Measurements from ENCODE around the gene RAD51B.

The RAD51B gene

GRCh38 chr14:68564826-68565759, 745.5 kb downstream of the RAD51B start:
- Histone ChIP-seq H3K79me1 (ENCODE audit: low read length) (no peaks in the 10 kb centered on the region), H4K8ac (ENCODE audit: low read depth, low read length) (no peak overlapping the region), H3K36me3 (ENCODE audit: control insufficient read depth, insufficient read depth, low read length) (no peaks in the 10 kb centered on the region), H2BK15ac (replicated peaks; ENCODE audit: low read depth) (no peak overlapping the region), H3K27me3 (ENCODE audit: insufficient read depth, low read length, poor library complexity) (no peaks in the 10 kb centered on the region), H3K4me2 (ENCODE audit: low read length) (no peak overlapping the region), H2BK5ac (ENCODE audit: low read length) (peak overlapping the region; percentile 79), H2AK5ac (ENCODE audit: low read length) (peak overlapping the region; percentile 59), H3K4me3 (ENCODE audit: low read length) (no peak overlapping the region), H3K4ac (ENCODE audit: low read depth, low read length) (no peak overlapping the region), H3K27ac (ENCODE audit: low read depth, low read length) (no peak overlapping the region), H3K56ac (ENCODE audit: low read length) (peak overlapping the region; percentile 67), H4K5ac (ENCODE audit: low read length) (no peak overlapping the region), H3K18ac (ENCODE audit: low read length) (no peak overlapping the region), H3K23ac (ENCODE audit: low read length) (peak overlapping the region; percentile 66), H2BK120ac (ENCODE audit: low read depth, low read length) (no peak overlapping the region), H3K9ac (ENCODE audit: low read length) (no peak overlapping the region), H3K4me1 (ENCODE audit: control insufficient read depth, low read depth, low read length) (peaks cover 24% of the 10 kb centered on the region), H3K79me2 (ENCODE audit: control insufficient read depth, insufficient read depth, low read length) (no peaks in the 10 kb centered on the region)
- no CpG with 5 or more reads among the region's 8 CpGs for WGBS (ENCODE audit: extremely low coverage, insufficient coverage, low lambda C conversion rate)
- DNase-seq: peak; percentile 93

GRCh38 chr14:68566075-68566474, 746.5 kb downstream of the RAD51B start:
- no peaks in the 10 kb centered on the region for H3K36me3 ChIP-seq (ENCODE audit: control insufficient read depth, insufficient read depth, low read length)
- no peak overlapping the region for H2BK15ac ChIP-seq (replicated peaks; ENCODE audit: low read depth)
- no peaks in the 10 kb centered on the region for H3K79me2 ChIP-seq (ENCODE audit: control insufficient read depth, insufficient read depth, low read length)
- H3K56ac ChIP-seq (ENCODE audit: low read length): peak overlapping the region; percentile 53
- H2BK120ac ChIP-seq (ENCODE audit: low read depth, low read length): no peak overlapping the region
- H4K5ac ChIP-seq (ENCODE audit: low read length): no peak overlapping the region
- no peak overlapping the region for H3K9ac ChIP-seq (ENCODE audit: low read length)
- no peak overlapping the region for H3K4me2 ChIP-seq (ENCODE audit: low read length)
- peaks cover 24% of the 10 kb centered on the region for H3K4me1 ChIP-seq (ENCODE audit: control insufficient read depth, low read depth, low read length)
- no peak overlapping the region for H3K4ac ChIP-seq (ENCODE audit: low read depth, low read length)
- no peak overlapping the region for H2AK5ac ChIP-seq (ENCODE audit: low read length)
- H3K4me3 ChIP-seq (ENCODE audit: low read length): no peak overlapping the region
- H2BK5ac ChIP-seq (ENCODE audit: low read length): no peak overlapping the region
- H3K27ac ChIP-seq (ENCODE audit: low read depth, low read length): no peak overlapping the region
- H3K79me1 ChIP-seq (ENCODE audit: low read length): no peaks in the 10 kb centered on the region
- no peak overlapping the region for H3K18ac ChIP-seq (ENCODE audit: low read length)
- WGBS (ENCODE audit: extremely low coverage, insufficient coverage, low lambda C conversion rate): no CpG with 5 or more reads among the region's 2 CpGs
- no peaks in the 10 kb centered on the region for H3K27me3 ChIP-seq (ENCODE audit: insufficient read depth, low read length, poor library complexity)
- H3K23ac ChIP-seq (ENCODE audit: low read length): no peak overlapping the region
- no peak for DNase-seq
- H4K8ac ChIP-seq (ENCODE audit: low read depth, low read length): no peak overlapping the region

- Histone ChIP-seq H3K56ac (ENCODE audit: low read length) (no peak overlapping the region), H4K8ac (ENCODE audit: low read depth, low read length) (no peak overlapping the region), H3K79me1 (ENCODE audit: low read length) (no peaks in the 10 kb centered on the region), H3K36me3 (ENCODE audit: control insufficient read depth, insufficient read depth, low read length) (no peaks in the 10 kb centered on the region), H3K23ac (ENCODE audit: low read length) (no peak overlapping the region), H3K79me2 (ENCODE audit: control insufficient read depth, insufficient read depth, low read length) (no peaks in the 10 kb centered on the region), H3K4me1 (ENCODE audit: control insufficient read depth, low read depth, low read length) (peaks cover 12% of the 10 kb centered on the region), H3K9ac (ENCODE audit: low read length) (no peak overlapping the region), H3K4me2 (ENCODE audit: low read length) (no peak overlapping the region), H3K18ac (ENCODE audit: low read length) (no peak overlapping the region), H2BK120ac (ENCODE audit: low read depth, low read length) (no peak overlapping the region), H3K4me3 (ENCODE audit: low read length) (no peak overlapping the region), H2AK5ac (ENCODE audit: low read length) (no peak overlapping the region), H2BK5ac (ENCODE audit: low read length) (no peak overlapping the region), H4K5ac (ENCODE audit: low read length) (no peak overlapping the region), H3K27ac (ENCODE audit: low read depth, low read length) (no peak overlapping the region), H2BK15ac (replicated peaks; ENCODE audit: low read depth) (no peak overlapping the region), H3K4ac (ENCODE audit: low read depth, low read length) (no peak overlapping the region), H3K27me3 (ENCODE audit: insufficient read depth, low read length, poor library complexity) (no peaks in the 10 kb centered on the region)
- WGBS (ENCODE audit: extremely low coverage, insufficient coverage, low lambda C conversion rate): no CpG with 5 or more reads among the region's 13 CpGs
- no peak for DNase-seq
Observed at GRCh38 chr14:68568907-68569897, 749.6 kb downstream of the RAD51B start.

- Histone ChIP-seq H3K18ac (ENCODE audit: low read length) (no peak overlapping the region), H2AK5ac (ENCODE audit: low read length) (no peak overlapping the region), H4K8ac (ENCODE audit: low read depth, low read length) (no peak overlapping the region), H3K36me3 (ENCODE audit: control insufficient read depth, insufficient read depth, low read length) (no peaks in the 10 kb centered on the region), H3K4me2 (ENCODE audit: low read length) (no peak overlapping the region), H3K79me1 (ENCODE audit: low read length) (no peaks in the 10 kb centered on the region), H3K4me1 (ENCODE audit: control insufficient read depth, low read depth, low read length) (peaks cover 5% of the 10 kb centered on the region), H2BK5ac (ENCODE audit: low read length) (no peak overlapping the region), H3K23ac (ENCODE audit: low read length) (no peak overlapping the region), H3K56ac (ENCODE audit: low read length) (no peak overlapping the region), H2BK120ac (ENCODE audit: low read depth, low read length) (no peak overlapping the region), H3K79me2 (ENCODE audit: control insufficient read depth, insufficient read depth, low read length) (no peaks in the 10 kb centered on the region), H4K5ac (ENCODE audit: low read length) (no peak overlapping the region), H3K9ac (ENCODE audit: low read length) (no peak overlapping the region), H3K4ac (ENCODE audit: low read depth, low read length) (no peak overlapping the region), H3K27me3 (ENCODE audit: insufficient read depth, low read length, poor library complexity) (no peaks in the 10 kb centered on the region), H3K4me3 (ENCODE audit: low read length) (no peak overlapping the region), H3K27ac (ENCODE audit: low read depth, low read length) (no peak overlapping the region), H2BK15ac (replicated peaks; ENCODE audit: low read depth) (no peak overlapping the region)
- WGBS (ENCODE audit: extremely low coverage, insufficient coverage, low lambda C conversion rate): no CpG with 5 or more reads among the region's 4 CpGs
- no peak for DNase-seq
Observed at GRCh38 chr14:68569970-68570409, 750.4 kb downstream of the RAD51B start.

- H3K79me1 ChIP-seq (ENCODE audit: low read length): no peaks in the 10 kb centered on the region
- H2BK15ac ChIP-seq (replicated peaks; ENCODE audit: low read depth): no peak overlapping the region
- no peaks in the 10 kb centered on the region for H3K79me2 ChIP-seq (ENCODE audit: control insufficient read depth, insufficient read depth, low read length)
- no peaks in the 10 kb centered on the region for H3K36me3 ChIP-seq (ENCODE audit: control insufficient read depth, insufficient read depth, low read length)
- no peak overlapping the region for H3K4ac ChIP-seq (ENCODE audit: low read depth, low read length)
- H2AK5ac ChIP-seq (ENCODE audit: low read length): no peak overlapping the region
- no peak overlapping the region for H2BK120ac ChIP-seq (ENCODE audit: low read depth, low read length)
- no peak overlapping the region for H3K23ac ChIP-seq (ENCODE audit: low read length)
- no peak overlapping the region for H3K9ac ChIP-seq (ENCODE audit: low read length)
- H3K4me1 ChIP-seq (ENCODE audit: control insufficient read depth, low read depth, low read length): no peaks in the 10 kb centered on the region
- H3K27me3 ChIP-seq (ENCODE audit: insufficient read depth, low read length, poor library complexity): no peaks in the 10 kb centered on the region
- no peak overlapping the region for H3K4me2 ChIP-seq (ENCODE audit: low read length)
- H3K56ac ChIP-seq (ENCODE audit: low read length): no peak overlapping the region
- no peak overlapping the region for H2BK5ac ChIP-seq (ENCODE audit: low read length)
- H3K4me3 ChIP-seq (ENCODE audit: low read length): no peak overlapping the region
- no peak overlapping the region for H3K18ac ChIP-seq (ENCODE audit: low read length)
- no peak overlapping the region for H4K8ac ChIP-seq (ENCODE audit: low read depth, low read length)
- DNase-seq: no peak
- H4K5ac ChIP-seq (ENCODE audit: low read length): no peak overlapping the region
- H3K27ac ChIP-seq (ENCODE audit: low read depth, low read length): no peak overlapping the region
- WGBS (ENCODE audit: extremely low coverage, insufficient coverage, low lambda C conversion rate): no CpG with 5 or more reads among the region's 4 CpGs
Observed at GRCh38 chr14:68571114-68571591, 751.6 kb downstream of the RAD51B start.
